Measurements from ENCODE around the gene HOXB9. TPM values are rescaled to one million over a fixed set of nuclear protein-coding genes. Genes with fewer than 3 reads are reported as not detected.

The HOXB9 gene
- total and polyA plus RNA-seq, 2 of the 13 experiments (the other 11 are each of a cell fraction or from before 2014, with no cell fraction given), result not detected

GRCh38 chr17:48590607-48591161 is 35.5 kb downstream of the HOXB9 start:
- ATAC-seq, result no peak
- Histone ChIP-seq H2AFZ (ENCODE audit: low read length) (no peak overlapping the region), H4K20me1 (ENCODE audit: insufficient read depth, low read length) (no peaks in the 10 kb centered on the region; the same call in 1 of the 2 replicates), H3K27ac (ENCODE audit: extremely low read length, insufficient read depth, low read length) (no peak overlapping the region), H3K27me3 (ENCODE audit: control insufficient read depth in 1 of 2, insufficient read depth in 2 of 2, low read length in 2 of 2) (peaks cover 34 to 91% of the 10 kb centered on the region in 2 experiments), H3K9ac (ENCODE audit: insufficient read depth, low read depth, low read length) (no peak overlapping the region), H3K4me1 (ENCODE audit: insufficient read depth, low read length) (peaks cover 11% of the 10 kb centered on the region; the same call in 1 of the 2 replicates), H3K79me2 (ENCODE audit: insufficient read depth, low read length) (no peaks in the 10 kb centered on the region), H3K4me2 (ENCODE audit: low read depth, low read length) (no peak overlapping the region), H3K36me3 (replicated peaks in 1 of 2; ENCODE audit: control insufficient read depth in 1 of 2, insufficient read depth in 2 of 2, low read length in 2 of 2) (no peaks in the 10 kb centered on the region), H3K9me3 (ENCODE audit: low read length) (no peaks in the 10 kb centered on the region), H3K4me3 (replicated peaks in 1 of 3; ENCODE audit: insufficient read depth in 1 of 3, low read depth in 2 of 3, low read length in 3 of 3) (no peak overlapping the region)
- no peak for FAIRE-seq
- ChIA-PET CTCF (ENCODE audit: low intra/inter-chr PET ratio, low total read pairs) (no interaction called here), POLR2A (no interaction called here)
- TF ChIP-seq, protein P1, sequence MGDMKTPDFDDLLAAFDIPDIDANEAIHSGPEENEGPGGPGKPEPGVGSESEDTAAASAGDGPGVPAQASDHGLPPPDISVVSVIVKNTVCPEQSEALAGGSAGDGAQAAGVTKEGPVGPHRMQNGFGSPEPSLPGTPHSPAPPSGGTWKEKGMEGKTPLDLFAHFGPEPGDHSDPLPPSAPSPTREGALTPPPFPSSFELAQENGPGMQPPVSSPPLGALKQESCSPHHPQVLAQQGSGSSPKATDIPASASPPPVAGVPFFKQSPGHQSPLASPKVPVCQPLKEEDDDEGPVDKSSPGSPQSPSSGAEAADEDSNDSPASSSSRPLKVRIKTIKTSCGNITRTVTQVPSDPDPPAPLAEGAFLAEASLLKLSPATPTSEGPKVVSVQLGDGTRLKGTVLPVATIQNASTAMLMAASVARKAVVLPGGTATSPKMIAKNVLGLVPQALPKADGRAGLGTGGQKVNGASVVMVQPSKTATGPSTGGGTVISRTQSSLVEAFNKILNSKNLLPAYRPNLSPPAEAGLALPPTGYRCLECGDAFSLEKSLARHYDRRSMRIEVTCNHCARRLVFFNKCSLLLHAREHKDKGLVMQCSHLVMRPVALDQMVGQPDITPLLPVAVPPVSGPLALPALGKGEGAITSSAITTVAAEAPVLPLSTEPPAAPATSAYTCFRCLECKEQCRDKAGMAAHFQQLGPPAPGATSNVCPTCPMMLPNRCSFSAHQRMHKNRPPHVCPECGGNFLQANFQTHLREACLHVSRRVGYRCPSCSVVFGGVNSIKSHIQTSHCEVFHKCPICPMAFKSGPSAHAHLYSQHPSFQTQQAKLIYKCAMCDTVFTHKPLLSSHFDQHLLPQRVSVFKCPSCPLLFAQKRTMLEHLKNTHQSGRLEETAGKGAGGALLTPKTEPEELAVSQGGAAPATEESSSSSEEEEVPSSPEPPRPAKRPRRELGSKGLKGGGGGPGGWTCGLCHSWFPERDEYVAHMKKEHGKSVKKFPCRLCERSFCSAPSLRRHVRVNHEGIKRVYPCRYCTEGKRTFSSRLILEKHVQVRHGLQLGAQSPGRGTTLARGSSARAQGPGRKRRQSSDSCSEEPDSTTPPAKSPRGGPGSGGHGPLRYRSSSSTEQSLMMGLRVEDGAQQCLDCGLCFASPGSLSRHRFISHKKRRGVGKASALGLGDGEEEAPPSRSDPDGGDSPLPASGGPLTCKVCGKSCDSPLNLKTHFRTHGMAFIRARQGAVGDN (CRISPR knock-in tag; IDR thresholded peaks at IDR 0.05), result no peak
- intact Hi-C loops (cut with micrococcal nuclease; ENCODE audit: unreplicated experiment), result no loop called here
- in situ Hi-C loops (cut with HindIII; ENCODE audit: extremely low pct_ligation_motif_present, low pct_unique_long_range_greater_than_20kb), result no loop called here
- BruUV-seq (replicated peaks), result no TSS peak
- DNase-seq (ENCODE audit: low spot score), result no peak

DNA sequence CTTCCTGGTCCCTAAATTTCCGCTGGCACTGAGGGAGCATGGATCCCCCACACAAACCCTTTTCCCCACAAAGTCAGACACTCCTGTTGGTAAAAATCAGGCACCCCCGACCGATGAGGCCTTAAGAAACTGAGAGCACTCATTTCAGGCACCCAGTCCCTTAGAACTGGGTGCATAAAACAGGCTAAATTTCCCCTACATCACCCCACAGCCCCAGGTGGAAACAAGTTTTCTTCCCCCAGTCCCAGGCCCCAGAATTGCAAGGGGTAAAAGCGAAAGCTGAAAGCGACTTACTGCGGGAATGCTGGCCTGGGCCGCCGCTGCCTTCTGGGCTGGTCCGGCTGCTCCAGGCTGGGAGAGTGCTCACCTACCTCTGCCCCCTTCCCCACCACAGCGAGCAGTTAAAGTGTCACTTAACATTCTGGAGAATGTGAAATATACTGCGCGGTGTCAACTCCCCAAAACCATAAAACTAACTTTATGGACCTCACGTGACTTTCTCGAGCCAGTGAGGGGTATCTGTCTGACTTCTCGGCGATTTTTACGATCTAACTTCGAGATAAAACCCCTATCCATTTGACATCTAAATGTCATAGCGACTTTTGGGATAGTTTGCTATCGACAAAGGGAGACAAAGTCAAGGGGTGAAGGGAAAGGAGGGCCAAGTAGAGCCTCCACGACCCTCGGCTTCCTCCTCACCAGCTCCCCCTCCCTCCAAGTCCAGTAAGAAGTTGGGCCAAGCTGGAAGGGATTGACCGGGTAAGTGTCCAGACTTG is 36.1 kb downstream of the HOXB9 start, which contains the start of gene HOXB3:
Gene HOXB3 (minus strand): TSS at position 411 of the 776 bp plus-strand sequence. CDS start 37,767 bp downstream, outside the sequence.
- ChIA-PET CTCF (ENCODE audit: low intra/inter-chr PET ratio, low total read pairs) (no interaction called here), POLR2A (no interaction called here)
- Histone ChIP-seq H3K79me2 (ENCODE audit: insufficient read depth, low read length) (no peaks in the 10 kb centered on the region), H3K9me3 (ENCODE audit: low read length) (no peaks in the 10 kb centered on the region), H3K27ac (ENCODE audit: extremely low read length, insufficient read depth, low read length) (no peak within 1 kb of the TSS), H3K4me1 (ENCODE audit: insufficient read depth, low read length) (peaks cover 13% of the 10 kb centered on the region; the same call in 1 of the 2 replicates), H3K9ac (ENCODE audit: insufficient read depth, low read depth, low read length) (no peak within 1 kb of the TSS), H3K27me3 (ENCODE audit: control insufficient read depth in 1 of 2, insufficient read depth in 2 of 2, low read length in 2 of 2) (peaks cover 31 to 92% of the 10 kb centered on the region in 2 experiments), H3K4me3 (replicated peaks in 1 of 3; ENCODE audit: insufficient read depth in 1 of 3, low read depth in 2 of 3, low read length in 3 of 3) (no peak within 1 kb of the TSS), H4K20me1 (ENCODE audit: insufficient read depth, low read length) (no peaks in the 10 kb centered on the region; the same call in 1 of the 2 replicates), H3K36me3 (replicated peaks in 1 of 2; ENCODE audit: control insufficient read depth in 1 of 2, insufficient read depth in 2 of 2, low read length in 2 of 2) (no peaks in the 10 kb centered on the region), H2AFZ (ENCODE audit: low read length) (no peak within 1 kb of the TSS), H3K4me2 (ENCODE audit: low read depth, low read length) (no peak within 1 kb of the TSS)
- WGBS (ENCODE audit: low lambda C conversion rate), result 11% methylated on average over 23 of the region's 23 CpGs
- TF ChIP-seq EZH2 (conservative IDR thresholded peaks at IDR 0.05; ENCODE audit: low read depth, low read length), result peak; percentile 93
- no peak for TF ChIP-seq DNMT1 (CRISPR knock-in tag; IDR thresholded peaks at IDR 0.05)
- intact Hi-C loops (cut with micrococcal nuclease; ENCODE audit: unreplicated experiment) (no loop called here), in situ Hi-C loops (cut with HindIII; ENCODE audit: extremely low pct_ligation_motif_present, low pct_unique_long_range_greater_than_20kb) (no loop called here)
- ATAC-seq, result no peak
- no peak for FAIRE-seq
- BruUV-seq (replicated peaks), result no TSS peak
- no peak for DNase-seq (ENCODE audit: low spot score)

Data from HepG2 (cell line).